GM21619 (cell line): ENCODE data around the gene SVBP.
A peak's percentile ranks its signal among the peaks of the same experiment; 100 is the strongest.

Experiments used
- ATAC-seq: cut with Tn5 transposase; IDR thresholded peaks from one replicate; pipeline ENCODE4 v1.9.1; 2021; ENCODE audit not compliant: unreplicated experiment

The SVBP gene

GRCh38 chr1:42806593-42806992 lies 10.6 kb downstream of the SVBP start:
- ATAC-seq = no peak

- no peak for ATAC-seq
These were observed 11.0 kb downstream of the SVBP start for GRCh38 chr1:42806171-42806570.

- no peak for ATAC-seq
These were observed 15.2 kb downstream of the SVBP start for GRCh38 chr1:42801832-42802473.

DNA sequence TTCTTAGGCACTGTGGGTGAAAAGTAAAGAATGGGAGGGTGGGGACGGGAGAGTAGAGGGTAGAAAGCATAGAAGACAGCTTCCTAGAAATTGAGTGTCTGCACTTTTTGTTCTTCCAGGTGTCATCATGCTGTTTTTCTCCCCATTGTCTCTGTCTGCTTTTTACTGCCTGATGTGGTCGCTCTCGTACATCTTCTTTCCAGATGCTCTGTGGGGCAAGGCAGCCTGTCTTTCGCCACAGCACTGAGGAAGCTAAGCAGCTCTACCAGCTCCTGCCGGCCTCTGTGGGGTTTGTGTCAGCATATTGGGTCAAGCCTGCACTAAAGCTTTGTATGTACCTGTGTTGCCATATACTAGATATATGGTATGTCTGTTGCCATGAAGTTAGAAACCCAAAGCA lies 19.2 kb downstream of the SVBP start:
- no peak for ATAC-seq

DNA sequence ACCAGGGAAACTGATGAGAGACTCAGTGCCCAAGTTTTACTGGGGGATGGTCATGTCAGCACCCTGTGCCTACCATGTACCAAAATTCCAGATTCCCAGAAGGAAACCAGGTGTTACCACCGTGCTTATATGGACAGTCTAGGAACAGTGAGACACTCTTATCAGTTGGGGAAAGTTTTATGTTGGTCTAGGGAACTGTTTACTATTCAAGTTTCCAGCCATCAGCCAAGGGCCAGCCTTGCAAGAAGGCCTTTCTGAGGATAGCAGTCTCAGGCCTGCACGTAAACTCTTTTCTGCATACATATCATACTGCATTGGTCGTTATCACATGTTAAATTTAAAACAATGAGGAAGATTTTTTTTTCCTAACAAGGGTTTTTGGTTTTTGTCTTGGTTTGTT lies 19.8 kb downstream of the SVBP start:
- ATAC-seq = no peak

DNA sequence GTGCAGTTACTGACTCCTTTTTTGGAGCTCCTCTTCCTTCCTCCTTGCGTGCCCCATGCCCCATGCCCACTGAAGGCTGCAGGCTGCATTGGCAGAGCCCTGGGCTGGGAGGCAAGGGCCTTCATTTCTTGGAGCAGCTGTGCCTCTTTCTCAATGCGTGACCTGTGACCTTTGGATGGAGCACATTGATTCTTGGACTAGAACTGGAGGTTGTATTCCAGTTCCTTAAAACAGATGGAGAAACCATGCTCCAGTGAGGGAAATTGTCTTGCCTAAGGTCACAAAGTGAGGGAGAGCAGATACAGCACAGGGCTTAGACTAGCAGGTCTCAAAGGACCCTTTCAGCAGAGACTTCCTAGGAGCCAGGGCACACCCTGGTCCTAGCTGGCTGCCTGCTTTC lies 23.4 kb downstream of the SVBP start:
- ATAC-seq = no peak

- no peak for ATAC-seq
These were observed 29.2 kb downstream of the SVBP start for GRCh38 chr1:42788021-42788420.

- ATAC-seq = no peak
These were observed 31.1 kb downstream of the SVBP start for GRCh38 chr1:42786097-42786496.

- no peak for ATAC-seq
These were observed 32.1 kb downstream of the SVBP start, which contains the start of gene TMEM269 for GRCh38 chr1:42784946-42785693. Gene TMEM269 (plus strand): TSS chr1:42784991. CDS start chr1:42789894, 4,903 bp downstream.

DNA sequence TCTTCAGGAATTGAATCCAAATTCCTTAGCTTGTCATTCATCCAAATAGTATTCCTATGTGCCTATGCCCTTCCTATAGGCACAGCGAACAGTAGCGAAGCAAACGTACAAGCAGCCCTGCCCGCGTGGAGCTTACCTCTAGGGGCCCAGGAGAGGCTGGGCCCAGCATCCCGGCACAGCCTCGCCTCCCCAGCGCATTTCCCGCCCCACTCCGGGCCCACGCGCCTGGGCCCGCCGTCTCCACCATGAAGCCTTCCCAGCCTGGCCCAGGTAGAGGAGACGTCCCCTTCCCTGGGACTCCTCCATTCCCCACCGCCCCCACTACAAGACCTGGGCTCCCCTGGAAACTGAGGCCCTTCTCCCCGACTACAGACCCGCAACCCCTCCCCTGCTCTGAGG lies 32.7 kb downstream of the SVBP start:
- ATAC-seq = no peak

DNA sequence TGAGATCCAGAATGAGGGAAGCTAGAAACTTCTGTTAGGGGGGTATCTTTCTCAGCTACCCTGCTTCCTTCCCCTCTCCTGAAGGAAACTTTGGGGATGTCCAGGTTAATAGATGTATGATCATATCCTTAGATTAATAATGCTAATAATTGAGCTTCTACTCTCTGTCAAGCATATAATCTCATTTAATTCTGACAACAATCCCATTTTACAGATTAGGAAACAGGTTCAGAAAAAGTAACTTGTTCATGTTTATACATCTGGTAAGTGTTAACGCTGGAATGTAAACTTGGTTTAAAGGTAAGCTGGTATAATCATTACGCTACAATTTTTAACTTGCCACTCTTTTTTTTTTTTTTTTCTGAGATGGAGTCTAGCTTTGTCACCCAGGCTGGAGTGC lies 34.1 kb downstream of the SVBP start:
- ATAC-seq = no peak

GRCh38 chr1:42780176-42780575 lies 37.0 kb downstream of the SVBP start:
- ATAC-seq = no peak

DNA sequence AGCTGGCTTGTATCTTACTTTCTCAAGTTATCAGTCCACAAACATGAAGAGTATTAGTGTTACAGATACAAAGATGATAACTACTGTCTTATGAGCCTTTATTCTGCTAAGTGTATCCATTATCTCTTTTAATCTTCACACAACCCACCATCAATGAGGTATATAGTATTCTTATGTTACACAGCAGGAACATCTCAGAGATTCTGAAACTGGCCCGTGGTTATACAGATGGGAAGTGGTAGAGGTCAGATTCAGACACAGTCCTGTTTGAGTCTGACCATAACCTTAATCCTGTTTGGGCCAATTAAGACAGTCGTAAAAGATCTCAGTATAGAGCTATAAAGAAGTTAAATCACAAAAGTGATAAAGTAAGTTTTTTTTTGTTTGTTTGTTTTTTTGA lies 37.5 kb downstream of the SVBP start:
- ATAC-seq = no peak

GRCh38 chr1:42777852-42778251 lies 39.3 kb downstream of the SVBP start:
- ATAC-seq = no peak

DNA sequence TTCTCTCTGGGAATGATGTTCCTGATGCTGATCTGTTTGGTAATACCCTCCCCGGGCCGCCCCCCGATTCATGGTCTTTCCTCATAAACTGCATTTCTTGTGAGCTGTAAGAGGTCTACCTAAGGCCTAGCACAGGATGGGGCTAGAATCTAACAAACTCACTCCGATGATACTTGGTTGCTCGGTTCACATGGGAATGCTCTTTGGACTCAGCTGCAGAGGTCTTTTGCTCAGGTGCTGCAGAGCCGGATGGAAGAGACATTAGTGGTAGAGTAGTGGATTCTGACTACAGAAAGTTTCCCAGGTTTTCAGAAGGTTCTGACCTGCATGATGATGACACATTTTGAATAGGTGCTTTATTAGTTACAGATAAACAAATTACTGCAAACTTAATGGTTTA lies 40.7 kb downstream of the SVBP start:
- no peak for ATAC-seq

DNA sequence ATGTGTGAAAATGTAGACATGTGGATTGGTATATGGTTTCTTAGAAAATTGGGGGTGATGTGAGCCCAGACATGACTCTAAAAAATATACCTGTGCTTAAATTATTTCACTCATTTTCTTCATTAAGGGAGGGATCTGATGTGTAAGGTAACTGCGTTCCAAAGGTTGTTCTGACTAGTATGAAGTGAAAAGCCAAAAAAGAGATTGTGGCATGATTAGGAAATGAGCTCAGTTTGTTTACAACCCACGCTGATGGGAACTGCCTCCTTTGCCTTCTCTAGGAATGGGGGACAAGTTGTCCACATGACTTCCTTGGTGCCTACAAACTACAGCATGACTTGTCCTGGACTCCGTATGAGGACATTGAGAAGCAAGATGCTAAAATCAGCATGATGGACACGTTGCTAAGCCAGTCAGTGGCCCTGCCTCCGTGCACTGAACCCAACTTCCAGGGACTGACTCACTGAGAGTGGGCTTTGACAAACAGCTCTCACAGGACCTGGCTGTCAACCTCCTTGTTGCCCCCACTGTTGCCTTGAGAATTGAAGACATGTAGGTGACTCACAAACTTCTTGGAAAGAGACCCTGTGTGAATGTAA lies 42.2 kb downstream of the SVBP start:
- no peak for ATAC-seq

- ATAC-seq = no peak
These were observed 43.8 kb downstream of the SVBP start for GRCh38 chr1:42773420-42773819.

DNA sequence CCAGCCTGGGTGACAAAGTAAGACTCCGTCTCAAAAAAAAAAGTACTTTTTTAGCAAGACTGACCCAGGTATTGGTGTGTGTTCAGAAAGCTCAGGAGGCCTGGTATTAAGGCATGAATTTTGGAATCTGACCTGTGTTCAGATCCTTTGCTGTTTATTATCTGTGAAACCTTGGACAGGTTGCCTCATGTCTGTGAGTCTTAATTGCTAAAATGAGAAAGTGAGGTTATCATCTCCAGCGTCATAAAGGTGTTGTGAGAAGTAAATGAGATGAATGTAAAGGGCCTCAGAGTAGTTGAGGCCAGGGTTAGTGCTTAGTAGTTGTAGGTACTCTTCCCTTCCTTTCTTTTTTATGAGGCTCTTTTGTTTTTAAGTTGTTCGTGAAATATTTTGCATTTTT lies 47.4 kb downstream of the SVBP start:
- ATAC-seq = no peak

- ATAC-seq = no peak
These were observed 49.0 kb downstream of the SVBP start for GRCh38 chr1:42768172-42768571.

GRCh38 chr1:42767510-42768000 lies 49.6 kb downstream of the SVBP start:
- peak; percentile 21 for ATAC-seq

GRCh38 chr1:42766741-42767509 lies 50.3 kb downstream of the SVBP start, which contains the start of the genes C1orf50 and P3H1:
Gene C1orf50 (plus strand): TSS chr1:42767249. CDS start chr1:42767312, 63 bp downstream.
Gene P3H1 (minus strand): TSS chr1:42767028. CDS start chr1:42766971, 57 bp downstream.
- ATAC-seq = peak; percentile 85
